Stimulated activated CD4-positive, alpha-beta T cell treated with anti-CD3 and anti-CD28 coated beads, Interleukin-15, amount 100 ng/mL, for 24 hours (primary cell): ENCODE results near the gene S100A8.
"Not testable (repeated sequence)": the region's sequence is repeated elsewhere in the genome, so short reads cannot be mapped to it uniquely, and the experiment has no call there.

ENCODE experiments used
- DNase-seq: peaks from one replicate; pipeline ENCODE4 v3.0.0-alpha.2; 2020

S100A8 gene

DNA sequence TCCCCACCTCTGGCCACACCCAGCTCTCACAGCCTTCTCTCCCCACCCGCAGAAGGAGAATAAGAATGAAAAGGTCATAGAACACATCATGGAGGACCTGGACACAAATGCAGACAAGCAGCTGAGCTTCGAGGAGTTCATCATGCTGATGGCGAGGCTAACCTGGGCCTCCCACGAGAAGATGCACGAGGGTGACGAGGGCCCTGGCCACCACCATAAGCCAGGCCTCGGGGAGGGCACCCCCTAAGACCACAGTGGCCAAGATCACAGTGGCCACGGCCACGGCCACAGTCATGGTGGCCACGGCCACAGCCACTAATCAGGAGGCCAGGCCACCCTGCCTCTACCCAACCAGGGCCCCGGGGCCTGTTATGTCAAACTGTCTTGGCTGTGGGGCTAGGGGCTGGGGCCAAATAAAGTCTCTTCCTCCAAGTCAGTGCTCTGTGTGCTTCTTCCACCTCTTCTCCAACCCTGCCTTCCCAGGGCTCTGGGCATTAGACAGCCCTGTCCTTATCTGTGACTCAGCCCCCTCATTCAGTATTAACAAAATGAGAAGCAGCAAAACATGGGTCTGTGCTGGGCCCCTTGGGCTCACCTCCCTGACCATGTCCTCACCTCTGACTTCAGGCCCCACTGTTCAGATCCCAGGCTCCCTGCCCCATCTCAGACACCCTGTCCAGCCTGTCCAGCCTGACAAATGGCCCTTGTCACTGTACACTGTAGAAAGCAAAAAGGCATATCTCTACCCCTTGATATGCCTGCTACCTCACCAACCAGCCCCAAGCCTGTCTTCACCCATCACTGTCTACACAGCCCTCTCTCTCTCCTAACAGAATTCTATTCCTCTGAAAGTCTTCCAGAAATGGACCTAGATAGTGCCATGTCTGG is 30.0 kb downstream of the S100A8 start:
- DNase-seq, result no peak

DNA sequence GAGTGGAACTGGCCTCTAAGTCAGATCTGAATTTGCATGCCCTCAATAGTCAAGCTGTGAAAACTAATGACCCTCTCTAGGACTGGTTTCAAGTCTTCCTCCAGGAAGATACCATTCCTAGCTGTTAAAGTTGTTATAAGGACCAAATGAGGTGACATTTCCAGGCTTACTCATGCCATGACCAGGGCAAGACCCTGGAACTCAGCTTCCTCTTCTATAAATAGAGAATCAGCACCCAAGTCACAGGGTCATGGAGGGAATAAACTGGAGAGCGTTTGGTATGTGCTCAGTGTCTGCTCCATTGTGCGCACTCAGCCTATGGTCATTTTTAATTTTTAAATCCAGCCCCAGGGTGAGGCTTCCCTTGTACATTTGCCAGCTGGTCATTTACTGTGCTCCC is 30.7 kb downstream of the S100A8 start:
- no peak for DNase-seq

DNA sequence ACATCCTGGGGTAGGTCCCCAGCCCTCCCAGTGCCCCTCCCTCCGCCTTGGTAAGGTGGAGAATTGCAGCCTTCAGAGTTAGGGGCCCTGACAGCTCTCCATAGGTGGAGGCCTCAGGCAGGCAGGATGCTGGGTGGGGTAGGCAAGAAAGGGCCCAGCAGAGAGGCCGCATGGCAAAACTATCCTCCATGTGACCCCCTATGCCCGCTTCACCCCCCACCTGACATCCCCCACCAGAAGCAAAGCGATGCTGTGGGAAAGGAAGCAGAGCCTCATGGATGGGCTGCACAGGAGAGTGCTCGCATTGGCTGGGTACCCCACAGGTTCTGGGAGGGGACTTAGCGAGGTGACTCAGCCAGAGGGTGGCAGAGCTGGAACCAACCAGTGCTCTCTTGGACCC is 31.6 kb downstream of the S100A8 start:
- no peak for DNase-seq

DNA sequence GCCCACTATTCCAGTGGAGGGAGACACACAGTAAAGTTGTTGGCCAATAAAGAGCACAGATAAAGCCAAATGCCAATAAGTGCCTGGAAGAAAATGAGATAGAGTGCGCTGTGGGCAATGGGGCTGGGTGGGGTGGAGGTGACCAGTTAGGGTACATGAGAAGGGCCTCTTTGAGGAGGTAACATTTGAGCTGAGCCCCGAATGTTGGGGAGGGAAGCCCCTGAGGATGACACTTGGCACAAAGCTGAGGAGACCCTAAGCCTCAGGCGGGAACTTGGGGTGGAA is 32.2 kb downstream of the S100A8 start:
- no peak for DNase-seq

DNA sequence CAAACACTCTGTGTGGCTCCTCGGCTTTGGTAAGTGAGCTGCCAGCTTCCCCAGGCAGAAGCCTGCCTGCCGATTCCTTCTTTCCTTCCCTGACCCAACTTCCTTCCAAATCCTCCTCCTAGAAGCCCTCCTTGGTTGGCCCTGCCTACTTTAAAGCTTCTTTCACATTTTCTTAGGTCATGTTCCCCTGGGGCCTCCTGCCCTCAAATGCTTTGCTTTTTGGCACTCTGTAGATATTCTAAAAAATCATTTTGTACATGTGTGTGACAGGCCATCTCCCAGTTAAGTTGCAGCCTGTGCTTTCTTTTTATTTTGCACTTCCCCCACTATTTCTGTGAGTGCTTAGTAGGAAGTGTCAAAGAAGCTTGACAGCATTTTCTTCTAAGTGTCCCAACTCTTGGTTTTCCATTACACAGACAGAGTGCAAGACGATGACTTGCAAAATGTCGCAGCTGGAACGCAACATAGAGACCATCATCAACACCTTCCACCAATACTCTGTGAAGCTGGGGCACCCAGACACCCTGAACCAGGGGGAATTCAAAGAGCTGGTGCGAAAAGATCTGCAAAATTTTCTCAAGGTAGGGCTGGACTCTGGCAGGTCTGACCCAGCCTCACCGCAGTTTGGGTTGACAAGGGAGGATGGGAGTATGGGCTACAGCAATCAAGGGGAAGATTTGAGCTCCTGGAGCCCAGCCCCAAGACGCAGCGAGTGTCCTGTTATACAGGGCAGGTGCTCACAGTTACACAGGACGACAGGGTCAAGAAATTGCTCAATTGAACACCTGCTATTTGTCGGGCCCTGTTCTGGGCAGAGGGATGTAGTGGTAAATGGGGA is 32.8 kb downstream of the S100A8 start, which contains the start of gene S100A9:
Gene S100A9, plus strand, starts transcription at position 2 of the 838 bp plus-strand sequence. Its CDS starts 430 bp downstream, at position 432.
- DNase-seq, result no peak

DNA sequence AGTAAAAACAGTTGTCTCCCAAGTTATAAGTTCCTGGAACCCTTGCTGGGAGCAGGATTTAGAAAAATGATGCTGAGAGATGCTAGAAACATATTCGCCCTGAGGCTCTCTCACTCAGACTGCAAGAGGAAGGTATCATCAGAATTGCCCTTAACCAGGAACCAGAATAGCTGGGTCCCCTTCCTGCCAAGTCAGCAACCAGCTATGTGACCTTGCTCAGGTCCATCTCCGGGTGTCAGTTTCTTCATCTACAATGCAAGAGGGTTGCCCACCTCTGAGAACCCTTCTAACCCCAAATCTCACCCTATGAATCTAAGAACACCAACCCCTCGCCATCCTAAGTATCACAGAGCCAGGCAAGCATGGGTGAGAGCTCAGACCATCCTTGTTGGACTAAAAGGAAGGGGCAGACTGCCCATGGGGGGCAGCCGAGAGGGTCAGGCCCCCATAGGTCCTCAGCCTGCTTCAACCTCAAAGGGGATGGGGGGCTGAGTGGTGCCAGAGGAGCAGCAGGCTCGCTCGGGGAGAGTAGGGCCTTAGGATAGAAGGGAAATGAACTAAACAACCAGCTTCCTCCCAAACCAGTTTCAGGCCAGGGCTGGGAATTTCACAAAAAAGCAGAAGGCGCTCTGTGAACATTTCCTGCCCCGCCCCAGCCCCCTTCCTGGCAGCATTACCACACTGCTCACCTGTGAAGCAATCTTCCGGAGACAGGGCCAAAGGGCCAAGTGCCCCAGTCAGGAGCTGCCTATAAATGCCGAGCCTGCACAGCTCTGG is 33.6 kb downstream of the S100A8 start:
- no peak for DNase-seq

DNA sequence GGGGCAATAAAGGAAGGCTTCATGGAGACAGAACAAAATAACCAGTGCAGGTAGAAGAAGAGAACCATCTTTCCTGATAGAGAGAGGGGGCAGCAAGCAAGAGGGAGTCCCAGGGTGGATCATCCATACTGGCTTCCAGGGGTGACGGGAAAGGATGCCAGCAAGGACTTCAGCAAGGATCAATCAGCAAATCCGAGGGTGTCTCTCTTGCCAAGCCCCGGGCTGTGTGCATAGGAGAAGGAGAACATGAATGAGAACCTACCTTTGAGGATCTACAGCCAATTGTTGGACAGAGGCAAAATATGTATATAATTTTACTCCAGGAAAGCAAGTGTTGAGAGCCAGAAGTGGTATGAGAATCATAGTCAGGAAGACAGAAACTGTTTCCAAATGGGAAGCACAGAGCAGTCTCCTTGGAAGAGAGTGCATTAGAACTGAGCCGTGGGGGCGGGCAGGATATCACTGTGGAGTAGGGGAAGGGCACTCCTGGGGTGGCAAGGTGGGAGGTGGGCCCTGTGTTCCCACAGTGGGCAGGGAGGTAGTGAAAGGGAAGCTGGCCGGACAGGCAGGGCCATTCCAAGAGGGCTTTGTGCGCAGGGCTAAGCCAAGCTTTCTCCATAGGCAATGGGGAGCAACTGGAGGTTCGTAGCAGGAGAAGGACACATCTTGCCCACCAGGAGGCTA is 34.3 kb downstream of the S100A8 start:
- no peak for DNase-seq

DNA sequence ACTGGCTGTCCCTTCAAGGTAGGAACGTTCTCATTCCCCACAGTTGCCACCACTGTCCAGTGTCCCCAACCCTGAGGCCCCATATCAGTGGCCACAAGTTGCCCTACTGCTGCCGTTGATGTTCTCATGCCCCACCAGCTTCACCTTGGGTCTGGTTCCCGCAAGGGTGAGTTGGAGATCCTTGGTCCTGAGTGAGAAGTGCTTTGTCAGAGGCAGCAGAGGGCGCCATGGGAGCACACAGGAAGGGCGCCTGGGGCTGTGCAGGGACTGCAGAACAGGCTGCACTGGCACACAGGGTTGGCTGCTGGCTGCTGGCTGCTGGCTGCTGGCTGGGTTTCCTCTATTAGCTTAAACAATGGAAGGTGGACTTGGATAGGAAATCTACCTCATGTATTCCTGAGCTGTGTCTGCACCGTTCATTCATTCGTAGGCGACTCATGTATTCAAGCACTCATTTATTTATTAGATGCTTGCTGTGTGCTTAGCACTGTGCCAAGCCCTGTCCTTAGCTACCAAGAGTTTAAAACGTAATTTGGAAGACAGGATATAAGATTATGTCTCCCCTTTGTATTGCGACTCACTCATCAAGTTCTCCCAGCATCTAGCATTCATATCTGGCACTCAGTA is 35.3 kb downstream of the S100A8 start:
- DNase-seq, result peak; percentile 58

DNA sequence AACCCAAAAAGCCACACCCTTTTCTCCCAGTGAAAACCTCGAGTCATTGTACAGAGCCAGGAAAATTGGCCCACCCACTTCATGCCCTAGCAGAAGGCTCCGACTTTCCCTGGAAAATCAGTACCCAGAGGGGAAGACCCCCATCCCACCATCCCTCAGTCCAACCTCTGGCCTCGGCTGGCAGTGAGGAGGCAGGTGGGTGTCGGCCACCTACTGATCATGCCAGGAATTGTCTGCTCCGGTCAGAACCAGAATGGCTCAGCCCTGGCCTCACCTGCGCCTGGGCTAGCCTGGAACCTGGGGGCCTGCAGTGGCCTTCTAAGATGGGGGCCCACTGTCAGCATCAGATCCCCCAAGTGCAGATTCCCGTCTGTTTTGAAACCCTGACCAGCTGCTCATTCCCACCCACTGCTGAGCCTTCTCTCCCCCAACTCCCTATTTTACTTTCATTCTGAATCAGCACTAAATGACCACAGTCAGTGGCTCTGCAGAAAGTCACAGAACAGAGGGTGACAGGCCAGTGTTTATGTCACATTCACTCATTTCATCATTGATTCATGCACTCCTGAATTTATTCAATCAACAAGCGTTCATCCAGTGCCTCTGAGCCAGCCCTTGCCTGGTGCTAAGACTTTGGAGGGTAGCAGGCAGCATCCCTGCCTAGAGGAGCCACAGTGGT is 36.2 kb downstream of the S100A8 start:
- no peak for DNase-seq

DNA sequence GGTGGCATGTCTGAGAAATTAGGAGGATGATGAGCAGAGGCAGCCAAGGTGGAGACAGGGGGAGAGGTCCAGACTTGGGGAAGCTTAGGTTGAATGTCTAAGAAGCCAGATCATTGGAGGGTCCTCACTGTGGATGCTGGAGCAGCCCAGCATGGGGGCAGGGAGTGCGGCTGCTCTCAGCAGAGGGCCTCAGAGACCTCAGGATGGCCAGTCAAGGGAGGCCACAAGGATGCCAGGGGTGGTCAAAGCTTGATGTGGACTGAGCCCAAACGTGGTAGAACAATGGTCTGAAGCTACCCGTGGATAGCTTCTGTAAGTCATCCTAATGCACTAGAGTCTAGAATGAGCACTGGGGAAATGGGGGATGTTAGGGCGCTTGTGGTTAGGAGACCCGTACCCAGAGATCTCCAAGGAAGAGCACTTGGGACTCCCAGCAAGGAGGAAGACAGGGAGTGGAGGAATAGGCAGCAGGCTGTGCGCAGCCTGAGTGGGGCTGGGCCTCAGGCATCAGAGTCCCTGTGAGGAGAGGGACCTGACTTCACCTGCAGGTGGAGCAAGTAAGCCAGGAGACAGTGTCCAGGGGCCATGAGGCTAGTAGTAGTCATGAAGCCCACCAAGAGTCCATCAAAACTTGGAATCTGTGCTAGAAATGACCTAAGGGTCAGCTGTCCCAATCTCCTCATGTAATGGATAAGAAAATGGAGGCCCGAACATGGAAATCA is 37.5 kb downstream of the S100A8 start:
- DNase-seq, result no peak

DNA sequence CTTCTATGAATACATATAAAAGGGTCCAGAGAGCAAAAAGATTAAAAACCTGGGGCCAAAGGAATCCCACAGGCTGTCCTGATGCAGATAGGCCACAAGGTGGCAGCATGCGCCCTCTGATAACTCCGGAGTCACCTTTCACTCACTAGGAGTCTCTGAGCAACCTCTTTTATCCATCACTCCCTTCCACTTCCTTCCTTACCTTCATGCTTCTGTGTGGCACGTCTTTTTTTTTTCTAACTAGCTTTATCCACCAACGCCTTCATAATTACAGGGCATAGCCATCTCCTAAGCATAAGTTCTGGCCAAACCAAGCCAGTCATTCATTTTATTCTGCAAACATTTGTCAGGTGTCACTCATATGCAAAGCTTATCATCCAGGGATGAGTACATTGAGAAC is 38.4 kb downstream of the S100A8 start:
- DNase-seq, result peak; percentile 73

DNA sequence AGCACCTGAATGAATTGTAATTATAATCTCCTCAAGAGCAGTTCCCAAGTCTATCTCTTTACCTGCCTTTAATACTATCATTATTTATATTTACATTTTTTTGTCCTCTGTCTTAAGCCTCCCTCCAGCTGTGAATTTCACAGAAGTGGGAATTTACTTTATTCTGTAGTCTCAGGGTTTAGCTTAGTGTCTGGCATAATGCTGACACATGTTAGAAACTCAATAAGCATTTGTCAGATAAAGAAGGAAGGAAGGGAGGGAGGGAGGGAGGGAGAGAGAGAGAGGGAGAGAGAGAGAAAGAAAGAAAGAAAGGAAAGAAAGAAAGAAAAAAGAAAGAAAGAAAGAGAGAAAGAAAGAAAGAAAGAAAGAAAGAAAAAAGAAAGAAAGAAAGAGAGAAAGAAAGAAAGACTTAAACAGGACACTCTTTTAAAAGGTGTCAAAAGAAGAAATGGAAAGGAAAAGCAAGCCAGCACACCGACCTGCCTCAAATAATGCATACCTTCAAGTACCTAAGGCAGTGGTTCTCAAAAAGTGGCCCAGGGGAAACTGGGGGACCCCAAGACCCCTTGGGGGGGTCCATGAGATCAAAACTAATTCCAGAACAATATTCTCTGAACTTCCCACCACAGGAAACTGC is 40.4 kb downstream of the S100A8 start:
- DNase-seq, result no peak

DNA sequence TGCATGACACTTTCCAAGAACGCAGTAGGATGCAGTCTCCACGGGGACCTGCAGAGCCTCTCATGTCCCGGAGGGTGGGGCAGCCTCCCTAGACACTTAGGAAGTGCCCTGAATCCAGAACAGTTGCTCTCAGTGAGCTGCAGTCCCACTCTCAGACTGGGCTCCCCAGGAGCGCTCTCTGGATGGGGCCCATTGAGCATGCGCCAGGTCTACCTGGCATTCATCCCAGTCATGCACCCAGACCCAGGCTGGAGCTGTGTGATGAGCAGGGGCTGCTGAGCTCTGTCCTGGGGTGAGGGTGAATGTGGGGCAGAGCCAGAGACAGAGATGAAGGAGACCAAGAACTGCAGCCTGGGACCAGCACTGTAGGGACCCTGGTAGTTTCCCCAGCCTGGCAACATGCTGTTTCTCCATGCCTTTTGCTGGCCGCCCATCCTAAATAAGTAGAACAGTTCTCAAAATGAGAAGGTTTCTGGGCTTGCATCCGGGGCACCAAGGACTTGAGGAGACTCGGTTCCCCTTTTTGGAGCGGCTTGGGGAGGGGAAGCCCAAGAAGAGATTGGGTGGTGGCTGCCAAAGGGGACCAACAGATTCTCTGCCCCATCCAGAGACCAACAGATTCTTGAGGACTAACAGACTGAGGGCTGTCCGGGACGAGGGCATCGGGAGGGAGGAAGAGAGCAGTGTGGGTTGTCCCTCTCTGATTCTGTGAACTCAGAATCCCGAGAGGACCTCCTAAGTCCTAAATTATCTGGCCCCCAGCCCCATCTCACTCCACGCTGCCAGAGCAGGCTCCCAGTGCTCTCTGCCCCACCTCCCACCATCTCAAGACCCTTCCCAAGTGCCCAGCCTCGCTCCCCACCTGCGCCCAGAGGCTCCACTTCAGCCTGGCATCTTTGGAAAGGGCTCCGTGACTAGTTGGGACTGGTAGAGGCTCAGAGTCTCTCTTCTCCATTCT is 41.2 kb downstream of the S100A8 start:
- no peak for DNase-seq

DNA sequence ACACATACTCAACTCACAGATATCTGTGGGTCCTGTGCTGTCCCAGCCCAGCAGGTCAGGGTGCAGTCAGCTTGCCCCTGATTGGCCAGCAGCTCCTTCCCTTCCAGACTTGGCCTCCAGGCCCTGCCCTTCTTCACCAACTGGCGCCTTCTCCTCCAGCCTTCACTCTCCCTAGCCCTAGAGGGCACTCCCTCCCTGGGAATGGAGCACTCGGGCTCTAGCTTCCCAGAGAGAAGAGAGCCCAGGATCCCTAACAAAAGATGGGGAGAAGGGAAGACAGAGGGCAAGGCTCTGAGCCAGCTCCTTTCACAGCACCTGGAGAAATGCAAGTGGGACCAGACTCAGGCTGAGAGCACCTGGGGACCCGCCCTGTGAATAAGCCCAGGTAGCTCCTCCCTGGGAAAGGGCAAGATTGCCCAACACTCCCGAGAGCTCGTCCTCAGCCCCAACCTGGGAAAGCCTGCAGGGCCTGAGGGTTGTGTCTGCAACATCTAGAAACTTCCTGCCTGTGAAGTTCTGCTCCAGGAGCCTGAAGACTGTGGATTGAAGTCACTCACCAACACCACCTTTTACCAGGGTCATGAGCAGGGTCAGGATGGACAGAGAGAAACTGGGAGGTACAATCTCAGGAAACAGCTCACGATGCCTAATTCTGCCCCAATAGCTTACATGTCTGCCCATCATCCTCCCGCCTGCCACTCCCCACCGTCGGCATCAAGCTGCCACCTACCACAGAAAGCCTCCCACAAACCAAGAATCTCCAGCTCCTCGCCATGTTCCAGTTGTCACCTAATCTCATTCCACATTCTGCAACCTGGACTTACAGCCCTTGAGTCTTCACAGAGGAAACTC is 42.1 kb downstream of the S100A8 start, which contains the start of gene PGLYRP4:
Gene PGLYRP4, minus strand, starts transcription at position 331 of the 852 bp plus-strand sequence. CDS start 909 bp downstream, outside the sequence.
- no peak for DNase-seq

DNA sequence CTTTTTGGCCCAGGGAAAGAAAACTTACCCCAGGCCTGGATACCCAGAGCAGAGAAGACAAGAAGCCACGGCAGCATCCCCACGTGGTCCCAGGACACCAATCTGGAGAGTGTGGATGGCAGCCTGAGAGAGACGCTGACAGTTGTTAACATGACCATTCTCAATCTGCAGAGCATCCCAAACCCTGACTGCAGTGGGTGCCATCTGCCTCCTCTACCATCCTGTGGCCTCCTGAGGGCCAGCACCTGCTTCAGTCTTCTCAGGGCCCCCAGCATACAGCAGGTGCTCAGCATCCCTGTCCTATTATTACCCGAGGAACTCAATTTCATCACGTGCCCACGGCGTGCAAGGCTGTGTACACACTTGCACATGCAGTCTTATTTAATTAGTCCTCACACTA is 43.0 kb downstream of the S100A8 start:
- DNase-seq, result no peak

DNA sequence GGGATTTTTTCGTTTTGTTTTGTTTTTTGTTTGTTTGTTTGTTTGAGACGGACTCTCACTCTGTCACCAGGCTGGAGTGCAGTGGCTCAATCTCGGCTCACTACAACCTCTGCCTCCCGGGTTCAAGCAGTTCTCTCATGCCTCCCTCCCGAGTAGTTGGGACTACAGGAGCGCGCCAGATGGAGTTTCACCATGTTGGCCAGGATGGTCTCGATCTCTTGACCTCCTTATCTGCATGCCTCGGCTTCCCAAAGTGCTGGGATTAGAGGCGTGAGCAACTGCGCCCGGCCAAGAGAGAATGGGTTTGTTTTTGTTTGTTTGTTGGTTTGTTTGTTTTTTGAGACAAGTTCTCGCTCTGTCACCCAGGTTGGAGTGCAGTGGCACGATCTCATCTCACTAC is 43.8 kb downstream of the S100A8 start:
- DNase-seq, result not testable (repeated sequence)

DNA sequence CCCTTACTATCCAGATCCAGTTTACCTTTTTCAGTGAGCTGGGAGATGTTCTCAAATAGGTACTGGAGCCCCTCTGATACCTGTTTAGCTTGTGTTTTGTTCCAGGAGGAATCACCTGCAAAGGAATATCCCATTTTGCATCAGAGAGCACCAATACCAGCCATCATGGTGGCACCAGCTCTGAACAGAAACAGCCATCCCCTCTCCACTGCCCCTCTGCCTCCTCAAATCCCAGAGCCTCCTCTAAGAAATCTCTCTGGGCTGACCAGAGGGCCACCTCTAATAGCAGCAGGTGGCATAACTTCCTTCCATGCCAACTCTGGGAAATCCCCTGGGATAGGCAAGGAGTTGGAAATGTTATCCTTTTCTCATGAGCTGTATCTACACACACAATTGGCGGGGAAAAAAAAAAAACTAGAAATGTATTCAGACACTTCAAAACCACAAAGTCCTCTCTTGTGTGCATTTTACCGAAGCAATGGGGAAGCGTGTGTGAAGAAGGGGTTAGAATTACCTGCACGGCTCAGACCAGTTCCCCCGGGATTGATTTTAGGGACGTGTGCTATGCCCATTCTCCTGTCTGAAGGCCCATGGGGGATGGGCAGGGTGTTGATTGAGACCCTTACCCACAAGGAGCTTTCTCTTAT is 44.7 kb downstream of the S100A8 start:
- DNase-seq, result no peak
